Measurements from ENCODE around the gene FGF14.
"Not testable (repeated sequence)": the region's sequence is repeated elsewhere in the genome, so short reads cannot be mapped to it uniquely, and the experiment has no call there.

FGF14 gene

DNA sequence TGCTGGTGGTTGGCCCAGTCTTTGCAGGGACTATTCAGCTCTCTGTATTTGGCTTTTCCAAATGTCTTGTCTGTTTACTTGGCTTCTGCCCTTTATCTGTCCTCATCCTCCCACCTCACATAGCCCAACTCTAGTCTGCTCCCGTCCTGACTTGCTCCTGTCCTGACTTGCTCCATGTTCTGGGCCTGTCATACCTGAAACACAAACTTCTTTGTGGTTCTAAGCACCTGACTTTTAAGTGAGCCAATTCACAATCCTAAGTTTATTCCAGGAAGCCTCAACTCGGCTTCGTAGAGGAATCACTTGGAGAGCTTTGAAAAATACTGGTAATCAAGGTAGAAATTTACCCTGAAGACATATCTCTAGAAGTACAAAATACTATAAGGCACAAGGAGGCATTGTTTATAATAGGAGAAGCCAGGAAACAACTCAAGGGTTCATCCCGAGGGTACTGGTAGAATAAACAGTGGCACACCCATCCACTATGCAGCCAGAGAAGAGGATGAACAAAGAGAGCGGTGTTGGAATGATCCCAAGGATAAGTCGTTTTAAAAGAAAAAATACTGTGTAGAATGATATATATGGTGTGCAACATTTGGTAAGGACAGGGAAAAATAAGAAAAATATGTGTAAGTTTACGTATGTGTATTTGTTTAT is 284.5 kb downstream of the FGF14 start:
- no peaks in the 10 kb centered on the region for H3K79me1 ChIP-seq (ENCODE audit: low read length)
- H3K27ac ChIP-seq (ENCODE audit: low read depth, low read length): no peak overlapping the region
- H2BK120ac ChIP-seq (ENCODE audit: low read depth, low read length): no peak overlapping the region
- H3K36me3 ChIP-seq (ENCODE audit: control insufficient read depth, insufficient read depth, low read length): no peaks in the 10 kb centered on the region
- H2AK5ac ChIP-seq (ENCODE audit: low read length): no peak overlapping the region
- no peak overlapping the region for H3K56ac ChIP-seq (ENCODE audit: low read length)
- no peak overlapping the region for H3K23ac ChIP-seq (ENCODE audit: low read length)
- no peak overlapping the region for H4K5ac ChIP-seq (ENCODE audit: low read length)
- no peak overlapping the region for H3K9ac ChIP-seq (ENCODE audit: low read length)
- no peak overlapping the region for H3K4ac ChIP-seq (ENCODE audit: low read depth, low read length)
- no peak overlapping the region for H2BK15ac ChIP-seq (replicated peaks; ENCODE audit: low read depth)
- no peak overlapping the region for H3K4me3 ChIP-seq (ENCODE audit: low read length)
- H3K27me3 ChIP-seq (ENCODE audit: insufficient read depth, low read length, poor library complexity): no peaks in the 10 kb centered on the region
- 100% methylated on average over 1 of the region's 7 CpGs for WGBS (ENCODE audit: extremely low coverage, insufficient coverage, low lambda C conversion rate)
- H3K4me2 ChIP-seq (ENCODE audit: low read length): no peak overlapping the region
- no peak for DNase-seq
- no peak overlapping the region for H3K18ac ChIP-seq (ENCODE audit: low read length)
- no peak overlapping the region for H2BK5ac ChIP-seq (ENCODE audit: low read length)
- no peaks in the 10 kb centered on the region for H3K79me2 ChIP-seq (ENCODE audit: control insufficient read depth, insufficient read depth, low read length)
- no peak overlapping the region for H4K8ac ChIP-seq (ENCODE audit: low read depth, low read length)
- H3K4me1 ChIP-seq (ENCODE audit: control insufficient read depth, low read depth, low read length): no peaks in the 10 kb centered on the region

DNA sequence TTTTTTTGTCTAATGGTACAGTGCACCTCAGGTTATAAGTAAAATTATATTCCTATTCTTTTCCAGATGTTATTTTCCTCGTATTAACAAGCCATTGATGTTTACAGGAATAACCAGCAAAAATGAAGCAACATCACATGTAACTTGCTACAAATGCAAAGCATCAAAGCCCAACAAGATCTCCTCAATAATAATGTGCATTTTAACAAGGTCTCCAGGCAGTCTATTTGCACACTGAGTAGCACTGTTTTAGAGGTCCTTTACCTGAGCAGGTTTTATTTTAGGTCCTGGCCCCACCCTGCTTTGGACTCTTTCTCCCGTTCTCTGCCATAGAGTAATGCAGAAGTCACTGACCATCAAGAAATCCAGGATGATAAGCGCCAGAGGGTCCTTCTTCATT is 298.4 kb downstream of the FGF14 start:
- WGBS (ENCODE audit: extremely low coverage, insufficient coverage, low lambda C conversion rate): no CpG with 5 or more reads among the region's 3 CpGs
- Histone ChIP-seq H3K79me2 (ENCODE audit: control insufficient read depth, insufficient read depth, low read length) (no peaks in the 10 kb centered on the region), H3K4me1 (ENCODE audit: control insufficient read depth, low read depth, low read length) (no peaks in the 10 kb centered on the region), H3K36me3 (ENCODE audit: control insufficient read depth, insufficient read depth, low read length) (no peaks in the 10 kb centered on the region), H2BK15ac (replicated peaks; ENCODE audit: low read depth) (no peak overlapping the region), H3K18ac (ENCODE audit: low read length) (no peak overlapping the region), H2AK5ac (ENCODE audit: low read length) (no peak overlapping the region), H3K27ac (ENCODE audit: low read depth, low read length) (no peak overlapping the region), H3K79me1 (ENCODE audit: low read length) (no peaks in the 10 kb centered on the region), H3K9ac (ENCODE audit: low read length) (no peak overlapping the region), H4K8ac (ENCODE audit: low read depth, low read length) (no peak overlapping the region), H3K56ac (ENCODE audit: low read length) (no peak overlapping the region), H3K23ac (ENCODE audit: low read length) (no peak overlapping the region), H2BK120ac (ENCODE audit: low read depth, low read length) (no peak overlapping the region), H3K27me3 (ENCODE audit: insufficient read depth, low read length, poor library complexity) (no peaks in the 10 kb centered on the region), H3K4me3 (ENCODE audit: low read length) (no peak overlapping the region), H3K4me2 (ENCODE audit: low read length) (no peak overlapping the region), H3K4ac (ENCODE audit: low read depth, low read length) (no peak overlapping the region), H4K5ac (ENCODE audit: low read length) (no peak overlapping the region), H2BK5ac (ENCODE audit: low read length) (no peak overlapping the region)
- DNase-seq: no peak

DNA sequence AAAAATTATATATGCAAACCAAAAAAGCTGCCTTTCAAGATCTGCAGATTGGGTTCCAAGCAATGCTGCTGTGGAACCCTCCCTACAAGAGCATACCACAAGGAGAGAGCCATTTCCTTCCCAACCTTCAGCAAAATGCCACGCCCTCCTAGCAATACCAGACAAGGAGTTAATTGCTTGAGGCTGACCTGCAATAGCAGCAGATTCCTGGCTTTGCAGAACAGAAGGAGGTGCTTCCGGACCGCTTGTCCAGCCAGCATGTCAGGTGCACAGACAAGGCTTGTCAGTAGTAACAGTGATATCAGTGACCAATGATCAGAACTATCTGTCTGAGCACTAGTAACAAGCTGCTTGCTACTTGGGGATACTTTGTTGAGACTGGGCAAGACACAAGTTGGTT is 301.6 kb downstream of the FGF14 start:
- Histone ChIP-seq H4K5ac (ENCODE audit: low read length) (no peak overlapping the region), H3K18ac (ENCODE audit: low read length) (no peak overlapping the region), H3K9ac (ENCODE audit: low read length) (no peak overlapping the region), H3K4ac (ENCODE audit: low read depth, low read length) (no peak overlapping the region), H3K23ac (ENCODE audit: low read length) (no peak overlapping the region), H4K8ac (ENCODE audit: low read depth, low read length) (no peak overlapping the region), H2BK120ac (ENCODE audit: low read depth, low read length) (no peak overlapping the region), H3K4me2 (ENCODE audit: low read length) (no peak overlapping the region), H3K36me3 (ENCODE audit: control insufficient read depth, insufficient read depth, low read length) (no peaks in the 10 kb centered on the region), H2BK5ac (ENCODE audit: low read length) (no peak overlapping the region), H3K79me2 (ENCODE audit: control insufficient read depth, insufficient read depth, low read length) (no peaks in the 10 kb centered on the region), H2AK5ac (ENCODE audit: low read length) (no peak overlapping the region), H3K79me1 (ENCODE audit: low read length) (no peaks in the 10 kb centered on the region), H3K4me3 (ENCODE audit: low read length) (no peak overlapping the region), H2BK15ac (replicated peaks; ENCODE audit: low read depth) (no peak overlapping the region), H3K27me3 (ENCODE audit: insufficient read depth, low read length, poor library complexity) (no peaks in the 10 kb centered on the region), H3K56ac (ENCODE audit: low read length) (no peak overlapping the region), H3K27ac (ENCODE audit: low read depth, low read length) (no peak overlapping the region), H3K4me1 (ENCODE audit: control insufficient read depth, low read depth, low read length) (no peaks in the 10 kb centered on the region)
- no CpG with 5 or more reads among the region's 3 CpGs for WGBS (ENCODE audit: extremely low coverage, insufficient coverage, low lambda C conversion rate)
- no peak for DNase-seq

DNA sequence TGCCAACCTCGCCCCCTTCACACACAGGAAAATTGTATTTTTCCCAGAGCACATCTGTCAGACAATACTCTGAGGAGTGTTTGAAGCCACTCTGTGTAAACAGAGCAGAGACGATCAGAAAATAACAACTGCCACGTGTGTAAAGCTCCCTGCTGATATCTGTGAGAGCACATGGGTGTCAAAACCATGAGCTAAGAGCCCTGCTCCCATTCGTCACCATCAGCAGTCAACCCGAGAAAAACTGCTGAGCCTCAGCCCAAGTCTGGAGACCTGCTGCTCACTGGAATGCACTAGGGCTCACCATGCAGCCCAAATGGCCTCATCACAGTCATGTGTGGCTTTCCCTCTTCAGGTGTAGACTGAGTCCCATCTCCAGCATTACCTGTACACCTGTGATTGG is 304.1 kb downstream of the FGF14 start:
- Histone ChIP-seq H2BK15ac (replicated peaks; ENCODE audit: low read depth) (no peak overlapping the region), H3K56ac (ENCODE audit: low read length) (no peak overlapping the region), H3K9ac (ENCODE audit: low read length) (no peak overlapping the region), H3K18ac (ENCODE audit: low read length) (no peak overlapping the region), H3K4ac (ENCODE audit: low read depth, low read length) (no peak overlapping the region), H2BK120ac (ENCODE audit: low read depth, low read length) (no peak overlapping the region), H3K36me3 (ENCODE audit: control insufficient read depth, insufficient read depth, low read length) (no peaks in the 10 kb centered on the region), H4K5ac (ENCODE audit: low read length) (no peak overlapping the region), H3K4me1 (ENCODE audit: control insufficient read depth, low read depth, low read length) (no peaks in the 10 kb centered on the region), H3K79me1 (ENCODE audit: low read length) (no peaks in the 10 kb centered on the region), H3K23ac (ENCODE audit: low read length) (no peak overlapping the region), H3K4me3 (ENCODE audit: low read length) (no peak overlapping the region), H2AK5ac (ENCODE audit: low read length) (no peak overlapping the region), H3K27me3 (ENCODE audit: insufficient read depth, low read length, poor library complexity) (no peaks in the 10 kb centered on the region), H3K79me2 (ENCODE audit: control insufficient read depth, insufficient read depth, low read length) (no peaks in the 10 kb centered on the region), H4K8ac (ENCODE audit: low read depth, low read length) (no peak overlapping the region), H3K4me2 (ENCODE audit: low read length) (no peak overlapping the region), H2BK5ac (ENCODE audit: low read length) (no peak overlapping the region), H3K27ac (ENCODE audit: low read depth, low read length) (no peak overlapping the region)
- DNase-seq: peak; percentile 3
- no CpG with 5 or more reads among the region's 5 CpGs for WGBS (ENCODE audit: extremely low coverage, insufficient coverage, low lambda C conversion rate)

DNA sequence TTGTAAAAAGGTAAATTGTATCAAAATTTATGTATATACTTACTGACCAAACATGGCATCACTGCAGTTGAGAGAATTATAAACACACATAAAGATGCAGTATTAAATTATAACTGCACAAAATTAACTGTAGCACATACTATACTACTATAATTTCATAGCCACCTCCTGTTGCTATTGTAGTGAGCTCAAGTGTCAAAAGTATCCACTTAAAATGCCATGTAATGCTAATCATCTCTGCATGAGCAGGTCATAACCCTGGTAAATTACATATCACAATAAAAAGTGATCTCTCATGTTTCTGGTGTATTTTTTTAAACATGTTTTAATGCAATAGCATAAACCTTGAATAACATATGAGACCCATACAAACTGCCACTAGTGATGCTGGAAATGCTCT is 308.6 kb downstream of the FGF14 start:
- H3K9ac ChIP-seq (ENCODE audit: low read length); H4K8ac ChIP-seq (ENCODE audit: low read depth, low read length); DNase-seq; H3K4me1 ChIP-seq (ENCODE audit: control insufficient read depth, low read depth, low read length); H3K18ac ChIP-seq (ENCODE audit: low read length); H3K79me2 ChIP-seq (ENCODE audit: control insufficient read depth, insufficient read depth, low read length); H2BK15ac ChIP-seq (replicated peaks; ENCODE audit: low read depth); H4K5ac ChIP-seq (ENCODE audit: low read length); H2BK120ac ChIP-seq (ENCODE audit: low read depth, low read length); H3K4ac ChIP-seq (ENCODE audit: low read depth, low read length); H3K4me3 ChIP-seq (ENCODE audit: low read length); H3K36me3 ChIP-seq (ENCODE audit: control insufficient read depth, insufficient read depth, low read length); H3K79me1 ChIP-seq (ENCODE audit: low read length); H3K56ac ChIP-seq (ENCODE audit: low read length); H3K4me2 ChIP-seq (ENCODE audit: low read length); H3K27ac ChIP-seq (ENCODE audit: low read depth, low read length); H3K27me3 ChIP-seq (ENCODE audit: insufficient read depth, low read length, poor library complexity); H2AK5ac ChIP-seq (ENCODE audit: low read length); H2BK5ac ChIP-seq (ENCODE audit: low read length); H3K23ac ChIP-seq (ENCODE audit: low read length): not testable (repeated sequence)

DNA sequence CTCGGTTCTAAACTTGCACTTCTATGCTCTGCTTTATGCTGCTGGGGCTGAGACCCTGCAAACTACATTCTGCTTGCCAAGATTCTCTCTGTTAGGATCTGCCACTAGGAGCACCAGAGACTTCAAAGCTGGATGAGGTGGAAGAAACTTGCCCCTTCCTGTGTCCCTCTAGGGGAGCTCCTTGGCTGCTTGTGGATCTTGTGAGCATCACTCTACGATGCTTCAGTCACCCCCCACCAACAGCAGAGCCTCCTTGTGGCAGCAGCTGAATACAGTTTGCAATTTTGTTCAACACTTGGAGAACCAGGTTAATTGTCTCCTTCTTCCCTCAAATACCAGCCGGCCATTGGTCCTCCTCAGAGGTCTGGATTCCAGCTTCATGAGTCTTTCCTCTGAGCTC is 310.6 kb downstream of the FGF14 start:
- Histone ChIP-seq H3K4me1 (ENCODE audit: control insufficient read depth, low read depth, low read length) (no peaks in the 10 kb centered on the region), H3K4me2 (ENCODE audit: low read length) (no peak overlapping the region), H3K56ac (ENCODE audit: low read length) (no peak overlapping the region), H3K79me1 (ENCODE audit: low read length) (no peaks in the 10 kb centered on the region), H3K4me3 (ENCODE audit: low read length) (no peak overlapping the region), H2BK5ac (ENCODE audit: low read length) (no peak overlapping the region), H3K36me3 (ENCODE audit: control insufficient read depth, insufficient read depth, low read length) (no peaks in the 10 kb centered on the region), H3K4ac (ENCODE audit: low read depth, low read length) (no peak overlapping the region), H2BK15ac (replicated peaks; ENCODE audit: low read depth) (no peak overlapping the region), H4K5ac (ENCODE audit: low read length) (no peak overlapping the region), H2BK120ac (ENCODE audit: low read depth, low read length) (no peak overlapping the region), H4K8ac (ENCODE audit: low read depth, low read length) (no peak overlapping the region), H3K27ac (ENCODE audit: low read depth, low read length) (no peak overlapping the region), H3K9ac (ENCODE audit: low read length) (no peak overlapping the region), H3K79me2 (ENCODE audit: control insufficient read depth, insufficient read depth, low read length) (no peaks in the 10 kb centered on the region), H3K23ac (ENCODE audit: low read length) (no peak overlapping the region), H2AK5ac (ENCODE audit: low read length) (no peak overlapping the region), H3K27me3 (ENCODE audit: insufficient read depth, low read length, poor library complexity) (no peaks in the 10 kb centered on the region), H3K18ac (ENCODE audit: low read length) (no peak overlapping the region)
- WGBS (ENCODE audit: extremely low coverage, insufficient coverage, low lambda C conversion rate): no CpG with 5 or more reads among the region's 3 CpGs
- peak; percentile 98 for DNase-seq
